HG03095 (cell line): ENCODE results near the gene FCGBP.

Experiments
- ATAC-seq: cut with Tn5 transposase; IDR thresholded peaks from one replicate; pipeline ENCODE4 v1.9.1; 2021; ENCODE audit warnings: moderate library complexity; ENCODE audit not compliant: unreplicated experiment

The FCGBP gene

DNA sequence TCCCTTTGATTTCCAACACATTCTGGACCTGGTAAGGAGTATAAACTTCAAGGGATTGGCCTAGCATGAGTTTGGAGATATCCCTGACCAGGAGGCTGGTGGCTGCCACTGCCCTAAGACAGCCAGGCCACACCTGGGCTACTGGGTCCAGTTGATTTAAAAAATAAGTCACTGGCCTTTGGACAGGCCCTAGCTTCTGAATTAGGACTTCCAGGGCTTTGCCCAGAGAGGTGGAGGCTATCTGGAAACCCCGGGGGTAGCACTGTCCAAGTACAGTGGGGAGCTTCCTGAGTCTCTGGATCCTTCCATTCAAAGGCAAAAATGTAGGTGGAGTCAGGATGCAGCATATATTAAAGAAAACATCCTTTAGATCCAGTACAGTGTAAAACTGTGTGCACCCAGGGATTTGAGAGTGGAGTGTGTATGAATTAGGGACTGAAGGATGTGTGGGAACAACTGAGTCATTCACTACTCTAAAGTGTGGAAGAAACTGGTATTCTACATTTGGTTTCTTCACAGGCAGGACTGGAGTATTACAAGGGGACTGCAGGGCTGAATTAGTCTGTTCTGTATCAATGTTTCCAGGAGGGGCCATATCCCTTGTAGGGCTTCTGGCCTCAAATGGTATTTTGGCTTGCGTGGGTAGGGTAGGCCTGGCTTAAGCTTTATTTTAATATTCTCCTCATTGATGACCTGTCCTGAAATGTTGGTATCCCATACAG is 14.8 kb upstream of the FCGBP start:
- no peak for ATAC-seq

DNA sequence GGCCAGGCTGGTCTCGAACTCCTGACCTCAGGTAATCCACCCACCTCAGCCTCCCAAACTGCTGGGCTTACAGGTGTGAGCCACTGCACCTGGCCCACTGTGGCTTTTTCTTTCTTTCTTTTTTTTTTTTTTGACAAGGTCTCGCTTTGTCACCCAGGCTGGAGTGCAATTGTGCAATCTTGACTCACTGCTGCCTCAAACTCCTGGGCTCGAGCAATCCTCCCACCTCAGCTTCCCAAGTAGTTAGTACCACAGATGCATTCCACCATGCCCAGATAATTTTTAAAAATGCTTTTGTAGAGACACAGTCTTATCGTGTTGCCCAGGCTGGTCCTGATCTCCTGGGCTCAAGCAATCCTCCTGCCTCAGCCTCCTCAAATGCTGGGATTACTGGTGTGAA is 12.1 kb upstream of the FCGBP start:
- no peak for ATAC-seq

DNA sequence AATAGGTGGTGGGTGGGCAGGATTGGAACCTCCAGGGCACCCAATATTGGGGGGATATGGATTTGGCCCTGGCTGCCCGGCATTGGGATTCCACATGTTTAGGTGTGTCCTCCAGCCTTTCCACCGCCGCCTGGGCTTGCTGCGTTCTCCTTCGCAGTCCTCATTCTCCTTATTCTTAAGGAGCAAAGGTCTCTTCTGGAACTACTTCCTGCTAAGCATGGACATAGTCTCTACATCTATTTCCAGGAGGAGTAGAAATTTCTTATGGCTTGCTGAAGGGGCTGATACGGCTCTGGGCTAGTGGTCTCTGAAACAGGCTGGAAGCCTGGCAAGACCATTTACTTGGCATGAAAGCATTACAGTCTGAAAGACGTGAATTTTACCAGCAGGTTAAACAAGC is 9.2 kb upstream of the FCGBP start:
- no peak for ATAC-seq

DNA sequence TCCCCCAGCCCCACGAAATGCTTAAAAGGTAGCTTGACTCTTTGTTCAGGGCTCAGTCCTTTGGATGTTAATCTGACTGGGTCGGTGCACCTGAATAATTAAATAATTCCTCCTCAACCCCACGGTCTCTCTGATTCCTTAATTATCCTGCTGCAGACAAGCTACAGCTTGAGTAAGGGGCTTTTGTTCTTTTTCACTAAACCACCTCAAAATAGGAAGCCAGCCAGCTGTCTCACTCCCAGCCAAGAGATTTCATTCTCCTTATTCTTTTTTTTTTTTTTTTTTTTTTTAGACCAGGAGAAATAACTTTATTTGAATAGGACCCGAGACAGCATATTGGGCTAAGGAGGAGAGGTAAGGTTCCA is 7.9 kb upstream of the FCGBP start:
- no peak for ATAC-seq

DNA sequence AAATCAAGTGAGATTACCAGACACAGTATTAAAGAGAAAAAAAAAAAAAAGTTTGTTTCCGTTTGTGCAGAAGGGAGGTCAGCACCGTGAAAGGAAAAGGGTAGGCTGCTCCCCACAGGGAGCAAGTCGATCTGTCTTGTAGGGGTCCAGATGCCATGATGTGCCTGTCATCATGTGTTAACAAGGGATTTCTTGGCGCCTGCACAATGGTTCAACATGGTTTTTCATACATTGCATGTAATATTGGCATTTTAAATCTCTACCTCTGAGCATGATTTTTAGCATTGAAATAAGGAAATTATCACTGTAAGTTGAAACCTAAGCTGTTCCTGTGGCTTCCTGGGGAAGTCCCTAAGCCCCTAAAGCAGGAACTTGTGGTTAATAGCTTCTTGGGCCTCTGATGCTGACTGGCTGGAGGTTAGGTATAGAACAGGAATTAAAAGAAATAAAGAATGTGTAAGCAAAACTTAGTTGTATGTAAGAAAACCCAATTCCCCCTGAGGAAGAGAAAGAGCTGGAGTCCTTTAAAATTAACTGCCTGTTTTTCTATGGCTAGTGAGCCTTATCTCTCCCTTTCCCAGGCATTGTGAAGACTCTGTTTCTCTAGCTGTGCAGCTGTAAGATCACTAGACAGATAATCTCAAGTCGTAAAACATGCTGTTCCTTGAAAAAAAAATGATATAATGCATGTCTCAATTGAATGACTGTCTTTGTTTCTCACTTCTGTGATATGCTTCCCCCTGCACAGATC is 7.4 kb upstream of the FCGBP start:
- ATAC-seq = peak; percentile 59

DNA sequence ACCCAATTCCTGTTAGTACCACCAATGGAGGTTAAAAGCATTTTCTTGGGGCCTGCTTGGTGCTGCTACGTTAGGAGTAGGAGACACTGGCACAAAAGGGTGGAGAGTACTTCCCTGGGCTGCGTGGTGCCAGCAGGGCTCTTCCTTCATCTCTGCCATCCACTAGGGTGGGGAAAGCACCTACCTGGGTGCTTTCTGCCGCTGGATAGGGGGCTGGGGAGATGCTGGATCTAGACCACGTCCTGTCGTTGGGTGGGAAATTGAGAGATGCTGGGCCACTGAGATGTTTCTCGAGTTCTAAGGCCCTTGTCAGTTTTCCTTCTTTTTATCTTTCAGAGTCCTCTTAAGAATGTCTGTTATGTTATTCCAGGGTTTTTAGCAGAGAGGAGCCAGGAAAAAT is 6.7 kb upstream of the FCGBP start:
- no peak for ATAC-seq

DNA sequence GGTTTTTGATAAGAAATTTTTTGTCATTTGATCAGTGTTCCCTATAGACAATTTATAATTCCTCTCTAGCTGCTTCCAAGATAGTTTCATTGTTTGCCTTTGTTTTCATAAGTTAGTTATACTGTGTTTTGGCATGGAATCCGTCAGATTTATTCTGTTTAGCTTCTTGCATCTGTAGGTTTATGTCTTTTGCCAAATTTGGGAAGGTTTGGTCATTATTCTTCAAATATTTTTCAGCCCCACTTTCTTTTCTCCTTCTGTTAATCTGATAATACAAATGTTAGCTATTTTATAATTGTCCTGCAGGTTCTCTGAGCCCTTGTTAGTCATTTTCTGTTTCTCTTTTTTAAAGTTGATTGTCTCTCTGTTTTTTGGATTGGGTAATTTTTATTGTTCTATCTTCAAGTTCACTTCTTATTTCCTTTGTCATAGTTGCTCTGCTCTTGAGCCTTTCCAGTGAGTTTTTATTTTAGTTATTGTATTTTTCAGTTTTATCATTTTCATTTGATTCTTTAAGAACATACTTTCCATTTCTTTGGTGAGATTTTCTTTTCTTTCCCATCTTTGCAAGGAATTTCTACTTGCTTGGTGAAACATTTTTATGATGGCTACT is 5.9 kb upstream of the FCGBP start:
- no peak for ATAC-seq

DNA sequence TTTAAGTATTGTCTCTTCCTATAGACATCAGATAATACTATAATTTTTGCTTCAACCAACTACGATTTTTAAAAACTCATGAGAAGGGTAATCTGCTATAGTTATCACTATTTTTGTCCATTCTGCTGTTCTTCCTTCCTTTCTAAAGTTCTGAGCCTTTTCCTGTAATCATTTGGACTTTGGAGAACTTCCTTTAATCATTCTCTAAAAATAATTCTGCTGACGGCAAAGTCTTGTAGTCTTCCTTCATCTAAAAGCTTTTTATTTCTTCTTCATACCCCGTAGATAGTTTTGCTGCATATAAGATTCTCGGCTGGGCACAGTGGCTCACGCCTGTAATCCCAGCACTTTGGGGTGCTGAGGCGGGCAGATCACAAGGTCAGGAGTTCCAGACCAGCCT is 5.1 kb upstream of the FCGBP start:
- ATAC-seq = no peak

DNA sequence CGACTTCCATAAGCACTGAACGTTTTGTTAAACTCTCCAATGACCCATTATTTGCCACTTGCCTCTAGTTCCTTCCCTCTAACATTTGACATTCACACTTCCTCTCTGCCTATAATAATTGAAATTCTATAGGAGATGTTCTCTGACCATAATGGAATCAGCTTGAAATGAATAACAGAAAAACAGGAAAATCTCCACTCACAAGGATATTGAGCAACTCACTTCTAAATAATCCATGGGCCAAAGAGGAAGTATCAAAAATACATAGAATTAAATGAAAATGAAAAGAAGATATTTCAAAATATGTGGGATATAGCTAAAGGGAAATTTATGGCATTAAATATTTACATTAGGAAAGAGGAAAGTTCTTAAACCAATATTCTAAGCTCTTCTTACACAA is 3.4 kb upstream of the FCGBP start:
- no peak for ATAC-seq

DNA sequence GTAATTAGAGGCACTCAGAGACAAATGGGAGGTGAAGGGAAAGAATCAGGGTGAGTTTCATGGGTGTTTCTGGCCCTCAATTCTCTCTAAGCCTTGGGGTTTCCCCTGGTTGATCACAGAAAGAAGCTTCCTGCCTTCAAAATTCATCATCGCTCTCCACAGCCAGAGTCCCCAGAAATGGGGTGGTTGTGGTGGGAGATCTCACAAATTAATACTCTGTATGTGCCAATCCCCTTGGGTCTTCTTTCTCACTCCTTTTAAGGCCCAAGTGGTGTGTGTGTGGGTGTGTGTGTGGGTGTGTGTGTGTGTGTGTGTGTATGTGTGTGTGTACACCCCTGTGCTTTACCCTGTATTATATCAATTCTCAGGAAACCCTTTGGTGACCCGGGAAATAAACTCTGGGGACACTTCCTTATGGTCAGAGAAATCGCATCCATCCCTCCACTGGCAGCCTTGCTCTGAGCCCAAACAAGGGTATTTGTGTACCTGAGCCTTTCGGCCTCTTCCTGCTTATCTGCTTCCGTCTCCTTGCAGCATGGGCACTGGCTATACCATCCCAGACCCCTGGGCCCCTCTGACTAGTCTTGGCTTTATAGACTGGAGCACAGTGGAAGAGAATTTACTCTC is 2.8 kb upstream of the FCGBP start:
- no peak for ATAC-seq

DNA sequence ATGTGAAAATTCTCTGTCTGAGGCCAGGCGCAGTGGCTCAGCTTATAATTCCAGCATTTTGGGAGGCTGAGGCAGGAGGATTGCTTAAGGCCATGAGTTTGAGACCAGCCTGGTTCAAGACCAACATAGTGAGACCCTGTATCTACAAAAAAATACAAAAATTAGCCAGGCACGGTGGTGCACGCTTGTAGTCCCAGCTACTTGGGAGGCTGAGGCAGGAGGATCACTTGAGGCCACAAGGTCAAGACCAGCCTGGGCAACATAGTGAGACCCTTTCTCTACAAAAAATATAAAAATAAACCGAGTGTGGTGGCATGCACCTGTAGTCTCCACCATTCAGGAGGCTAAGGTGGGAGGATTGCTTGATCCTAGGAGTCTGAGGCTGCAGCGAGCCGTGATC is 2.2 kb upstream of the FCGBP start:
- ATAC-seq = no peak

DNA sequence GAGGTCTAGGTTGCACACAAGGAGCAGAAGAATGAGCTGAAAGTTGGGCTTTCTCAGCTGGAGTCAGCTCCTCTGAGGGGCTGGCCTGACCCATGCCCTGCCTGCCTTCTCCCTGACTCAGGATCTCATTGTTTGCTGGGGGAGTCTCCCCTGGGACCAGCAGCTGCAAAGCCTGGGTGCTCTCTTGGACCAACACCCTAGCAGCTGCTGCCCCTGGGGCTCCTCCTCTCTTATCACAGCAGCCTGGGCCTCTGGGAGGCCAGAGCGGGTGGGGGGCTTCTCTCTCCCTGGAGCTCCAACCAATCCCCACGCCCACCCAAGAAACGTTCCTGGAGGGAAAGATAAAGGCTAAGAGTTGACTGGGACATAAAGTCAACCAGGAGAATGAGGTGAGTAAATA is 1.6 kb upstream of the FCGBP start:
- ATAC-seq = no peak

DNA sequence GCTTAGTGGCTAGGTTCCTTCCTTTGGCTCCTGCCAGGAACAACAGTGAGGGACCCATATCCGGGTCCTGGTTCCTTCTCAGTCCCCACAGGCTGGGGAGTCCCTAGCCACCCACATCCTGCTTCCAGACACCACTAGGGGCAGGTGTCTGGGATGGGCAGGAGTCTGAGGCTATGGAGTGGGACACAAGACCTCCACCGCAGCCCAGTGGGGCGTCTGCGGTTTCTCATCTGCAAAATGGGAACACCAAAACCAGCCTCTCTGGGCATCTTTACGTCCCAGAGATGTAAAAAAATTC is 879 bp upstream of the FCGBP start:
- no peak for ATAC-seq

DNA sequence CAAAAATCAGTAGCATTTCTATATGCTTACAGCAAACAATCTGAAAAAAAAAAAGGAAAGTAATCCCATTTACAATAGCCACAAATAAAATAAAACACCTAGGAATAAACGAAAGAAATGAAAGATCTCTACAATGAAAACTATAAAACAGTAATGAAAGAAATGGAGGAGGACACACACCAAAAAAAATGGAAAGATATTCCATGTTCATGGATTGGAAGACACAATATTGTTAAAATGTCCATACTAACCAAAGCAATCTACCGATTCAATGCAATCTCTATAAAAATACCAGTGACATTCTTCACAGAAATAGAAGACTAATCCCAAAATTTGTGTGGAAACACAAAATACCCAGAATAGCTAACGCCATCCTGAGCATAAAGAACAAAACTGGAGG is 4.7 kb downstream of the FCGBP start:
- no peak for ATAC-seq

DNA sequence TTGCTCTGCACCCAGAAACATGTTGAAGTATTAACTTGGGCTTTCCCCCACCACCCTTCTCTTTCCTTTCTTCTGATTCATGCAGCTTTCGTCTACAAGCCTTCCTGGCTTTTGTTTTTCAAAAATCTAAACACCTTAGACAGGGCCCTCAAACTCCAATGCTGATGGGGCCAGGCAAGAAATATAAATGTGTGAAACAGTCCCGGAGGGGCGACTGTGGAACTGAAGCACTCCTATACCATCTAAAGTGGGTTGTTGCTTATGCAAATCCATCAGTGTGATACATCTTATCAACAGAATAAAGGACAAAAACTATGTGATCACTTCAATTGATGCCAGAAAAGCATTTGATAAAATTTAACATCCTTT is 6.1 kb downstream of the FCGBP start:
- no peak for ATAC-seq

DNA sequence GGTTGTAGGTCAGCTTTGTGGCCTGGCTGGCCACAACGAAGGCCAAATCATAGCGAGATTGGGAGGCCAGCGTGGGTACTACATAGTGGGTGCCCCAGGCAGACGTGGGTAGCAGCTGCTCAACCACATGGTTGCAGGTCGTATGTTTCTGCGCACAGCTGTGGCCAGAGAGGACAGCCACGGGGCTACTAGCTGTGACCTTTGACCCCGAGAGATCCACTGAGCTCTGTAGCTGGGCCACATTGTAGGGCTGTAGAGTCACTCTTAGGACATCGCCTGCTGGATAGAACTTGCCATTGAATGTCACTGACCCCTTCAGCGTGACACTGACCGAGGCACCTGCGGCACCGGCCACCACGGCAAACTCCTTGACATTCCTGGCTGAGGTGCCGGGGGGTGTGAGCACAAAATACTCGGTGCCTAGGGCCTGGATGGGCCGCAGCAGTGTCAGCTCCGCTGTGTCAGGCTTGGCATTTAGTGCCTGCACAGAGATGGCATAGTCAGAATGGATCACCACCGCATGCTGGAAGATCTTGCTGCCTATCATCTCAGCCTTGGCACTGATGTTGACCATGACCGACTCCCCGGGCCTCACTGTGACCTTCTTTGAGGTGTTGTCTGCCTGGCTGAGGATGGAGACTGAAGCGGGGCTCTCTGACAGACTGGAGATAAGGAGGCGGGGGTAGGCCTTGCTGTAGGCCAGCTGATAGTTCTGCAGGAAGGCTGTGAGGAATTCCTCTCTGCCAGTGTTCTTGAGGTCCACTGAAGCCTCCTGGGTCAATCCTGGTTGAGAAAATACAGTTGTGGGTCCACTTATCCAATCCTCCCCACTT is 6.7 kb downstream of the FCGBP start:
- ATAC-seq = no peak

DNA sequence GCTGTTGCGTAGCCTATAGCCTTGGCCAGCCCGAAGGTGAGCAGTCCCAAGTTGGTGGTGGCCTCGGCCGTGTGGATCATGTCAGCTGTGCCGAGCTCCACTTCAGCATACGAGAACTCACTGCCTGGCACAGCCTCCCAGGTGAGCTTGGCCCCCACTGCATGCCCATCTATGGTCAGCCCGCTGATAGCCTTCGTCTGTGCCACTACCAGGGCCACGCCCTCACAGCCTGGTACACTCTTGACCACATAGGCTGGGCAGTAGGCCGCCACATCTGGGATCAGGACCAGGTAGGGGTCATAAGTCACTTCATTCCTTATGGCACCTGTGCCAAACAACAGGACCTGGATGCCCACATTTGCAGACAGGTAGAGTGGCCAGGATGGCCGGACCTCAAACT is 7.4 kb downstream of the FCGBP start:
- ATAC-seq = no peak

DNA sequence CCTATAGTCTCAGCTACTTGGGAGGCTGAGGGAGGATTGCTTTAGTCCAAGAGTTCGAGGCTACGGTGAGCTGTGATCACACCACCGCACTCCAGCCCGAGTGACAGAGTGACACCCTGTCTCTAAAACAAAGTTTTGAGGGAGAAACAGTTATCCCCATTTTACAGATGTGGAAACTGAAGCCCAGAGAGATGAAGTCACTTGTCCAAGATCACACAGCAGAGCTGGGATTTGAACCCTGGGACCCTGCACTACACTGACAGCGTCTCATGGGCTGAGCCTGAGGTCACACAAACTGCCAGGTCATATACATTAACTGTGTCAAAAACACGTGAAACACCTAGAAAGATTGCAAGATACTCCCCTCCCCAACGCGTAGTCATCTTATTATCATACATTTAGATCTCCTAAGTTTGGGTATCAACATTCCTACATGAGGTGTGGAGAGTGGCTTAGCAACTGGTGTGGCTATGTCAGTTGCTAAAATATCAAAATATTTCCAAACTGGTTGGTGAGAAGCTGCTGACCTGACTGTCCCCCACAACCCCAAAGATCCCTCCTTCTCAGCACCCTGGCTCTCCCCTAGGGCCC is 8.2 kb downstream of the FCGBP start:
- ATAC-seq = no peak

DNA sequence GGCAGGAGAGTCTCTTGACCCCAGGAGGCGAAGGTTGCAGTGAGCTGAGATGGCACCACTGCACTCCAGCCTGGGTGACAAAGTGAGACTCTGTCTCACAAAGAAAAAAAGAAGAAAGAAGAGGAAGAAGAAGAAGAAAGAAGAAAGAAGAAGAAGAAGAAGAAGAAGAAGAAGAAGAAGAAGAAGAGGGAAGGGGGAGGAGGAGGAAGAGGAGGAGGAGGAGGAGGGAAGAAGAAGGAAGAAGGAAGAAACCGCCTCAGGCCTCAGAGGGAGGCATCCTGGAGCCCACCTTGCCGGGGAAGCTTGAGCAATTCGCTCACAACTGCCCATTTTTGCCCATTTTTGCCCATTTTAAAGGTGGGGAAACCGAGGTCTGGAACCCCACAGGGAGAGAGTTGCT is 9.5 kb downstream of the FCGBP start:
- no peak for ATAC-seq

DNA sequence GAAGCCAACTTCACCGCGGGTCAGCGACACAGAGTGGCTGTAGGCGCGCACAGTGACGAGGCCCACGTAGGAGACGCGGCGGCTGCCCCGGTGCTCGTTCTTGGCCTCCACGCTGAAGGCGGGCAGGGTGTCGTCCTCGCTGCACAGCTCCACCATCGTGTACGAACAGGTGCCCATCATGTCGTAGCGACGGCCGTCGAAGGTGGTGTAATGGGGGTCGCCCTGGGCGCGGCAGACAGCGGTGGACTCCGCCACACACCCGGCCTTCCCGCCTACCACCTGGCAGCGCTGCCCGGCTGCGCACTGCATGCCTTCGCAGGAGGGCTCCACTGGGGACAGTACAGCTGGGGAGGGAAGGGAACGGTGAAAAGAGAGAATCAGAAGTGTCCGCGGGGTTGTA is 10.0 kb downstream of the FCGBP start:
- ATAC-seq = no peak

DNA sequence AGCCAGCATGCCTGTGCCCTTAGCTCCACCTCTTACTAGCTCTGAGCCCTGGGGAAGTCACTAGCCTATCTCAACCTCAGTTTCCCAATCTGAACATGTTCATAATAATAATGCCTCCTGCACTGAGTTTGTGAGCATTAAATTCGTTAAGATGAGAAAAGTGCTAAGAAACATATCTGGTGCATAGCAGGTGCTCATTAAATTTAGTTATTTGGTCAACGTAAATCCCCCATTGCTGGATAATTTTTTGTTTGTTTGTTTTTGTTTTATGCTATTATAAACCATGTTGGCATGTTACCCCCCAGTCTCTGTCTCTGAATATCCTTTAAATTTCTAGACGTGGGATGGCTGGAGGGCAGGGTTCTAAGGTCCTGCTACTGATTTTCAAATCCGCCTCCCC is 10.6 kb downstream of the FCGBP start:
- no peak for ATAC-seq
